HG03064 (cell line): Measurements from ENCODE around the gene CFAP90.

ENCODE experiments used
- ATAC-seq: cut with Tn5 transposase; IDR thresholded peaks from one replicate; pipeline ENCODE4 v1.9.1; 2021; ENCODE audit warnings: low read depth; ENCODE audit not compliant: unreplicated experiment

Gene CFAP90

GRCh38 chr5:7827610-7828009 is 23.3 kb downstream of the CFAP90 start:
- no peak for ATAC-seq

GRCh38 chr5:7825630-7826029 is 25.3 kb downstream of the CFAP90 start:
- ATAC-seq, result no peak

- no peak for ATAC-seq
These were observed 25.9 kb downstream of the CFAP90 start for GRCh38 chr5:7824995-7825394.

- ATAC-seq, result no peak
These were observed 27.3 kb downstream of the CFAP90 start for GRCh38 chr5:7823594-7823993.

- no peak for ATAC-seq
These were observed 28.5 kb downstream of the CFAP90 start for GRCh38 chr5:7822449-7822848.

GRCh38 chr5:7816535-7816901 is 34.4 kb downstream of the CFAP90 start:
- ATAC-seq, result peak; percentile 13

GRCh38 chr5:7815892-7816534 is 34.9 kb downstream of the CFAP90 start:
- ATAC-seq, result peak; percentile 86

- no peak for ATAC-seq
These were observed 36.1 kb downstream of the CFAP90 start for GRCh38 chr5:7814816-7815215.

- ATAC-seq, result no peak
These were observed 37.4 kb downstream of the CFAP90 start for GRCh38 chr5:7813576-7813975.

- ATAC-seq, result no peak
These were observed 37.9 kb downstream of the CFAP90 start for GRCh38 chr5:7813007-7813406.

GRCh38 chr5:7811715-7812114 is 39.2 kb downstream of the CFAP90 start:
- no peak for ATAC-seq

- ATAC-seq, result no peak
These were observed 41.9 kb downstream of the CFAP90 start for GRCh38 chr5:7808998-7809397.

GRCh38 chr5:7805379-7805778 is 45.6 kb downstream of the CFAP90 start:
- no peak for ATAC-seq

GRCh38 chr5:7803937-7804336 is 47.0 kb downstream of the CFAP90 start:
- ATAC-seq, result no peak

- no peak for ATAC-seq
These were observed 48.1 kb downstream of the CFAP90 start for GRCh38 chr5:7802855-7803254.

- ATAC-seq, result no peak
These were observed 48.9 kb downstream of the CFAP90 start for GRCh38 chr5:7801891-7802614.

GRCh38 chr5:7795306-7795705 is 55.6 kb downstream of the CFAP90 start:
- no peak for ATAC-seq

- peak; percentile 60 for ATAC-seq
These were observed 56.1 kb downstream of the CFAP90 start for GRCh38 chr5:7794823-7795222.

- peak; percentile 77 for ATAC-seq
These were observed 56.6 kb downstream of the CFAP90 start for GRCh38 chr5:7794311-7794710.

GRCh38 chr5:7793895-7794294 is 57.0 kb downstream of the CFAP90 start:
- no peak for ATAC-seq

- ATAC-seq, result no peak
These were observed 61.4 kb downstream of the CFAP90 start for GRCh38 chr5:7789567-7789966.

GRCh38 chr5:7787770-7788169 is 63.2 kb downstream of the CFAP90 start:
- no peak for ATAC-seq
